Measurements from ENCODE around the gene ROR2.

DNA sequence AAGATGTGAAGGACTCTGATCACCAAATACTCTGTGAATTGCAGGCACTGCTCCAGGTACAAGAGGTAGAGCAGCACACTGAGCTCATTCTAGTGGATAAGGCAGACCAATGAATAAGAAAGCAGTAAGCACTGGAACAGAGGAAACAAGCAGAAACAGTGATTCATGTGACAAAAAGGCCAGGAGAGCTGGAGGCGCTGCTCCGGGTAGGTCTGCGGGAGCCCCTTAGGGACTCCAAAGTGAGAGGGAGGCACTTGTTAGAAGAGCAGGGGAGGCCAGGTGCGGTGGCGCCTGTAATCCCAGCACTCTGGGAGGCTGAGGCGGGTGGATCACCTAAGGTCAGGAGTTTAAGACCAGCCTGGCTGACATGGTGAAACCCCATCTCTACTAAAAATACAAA, 294.8 kb downstream of the ROR2 start:
- TF ChIP-seq FOXK2 (IDR thresholded peaks at IDR 0.05) = no peak
- TF ChIP-seq ELF4 (IDR thresholded peaks at IDR 0.05) = no peak
- TF ChIP-seq TARDBP (IDR thresholded peaks at IDR 0.05) = no peak
- no peak for TF ChIP-seq CTBP1 (IDR thresholded peaks at IDR 0.05; ENCODE audit: borderline replicate concordance)
- no peak for TF ChIP-seq HDGF (IDR thresholded peaks at IDR 0.05; ENCODE audit: borderline replicate concordance)
- no peak for TF ChIP-seq L3MBTL2 (conservative IDR thresholded peaks at IDR 0.05)
- TF ChIP-seq BHLHE40 (IDR thresholded peaks at IDR 0.05; ENCODE audit: borderline replicate concordance) = no peak
- TF ChIP-seq ZNF384 (IDR thresholded peaks at IDR 0.05) = no peak
- no peak for TF ChIP-seq ARNT (IDR thresholded peaks at IDR 0.05)
- no peak for TF ChIP-seq LEF1 (IDR thresholded peaks at IDR 0.05; ENCODE audit: borderline replicate concordance)

All from HEK293T (cell line).